ENCODE results near the gene COL23A1. TPM values are rescaled to one million over a fixed set of nuclear protein-coding genes. Genes with fewer than 3 reads are reported as not detected.

Gene COL23A1
- total RNA-seq, 1 experiment from 2014 or later = not detected

GRCh38 chr5:178461004-178461730 lies 129.0 kb downstream of the COL23A1 start:
- Histone ChIP-seq H3K4me1 (ENCODE audit: insufficient read depth, low read length) (no peaks in the 10 kb centered on the region), H3K4me2 (ENCODE audit: low read length) (no peak overlapping the region), H3K79me2 (ENCODE audit: low read length) (no peaks in the 10 kb centered on the region), H3K27ac (ENCODE audit: low read length) (no peak overlapping the region), H3K4me3 (ENCODE audit: low read length) (no peak overlapping the region), H3K9me3 (ENCODE audit: low read length) (no peaks in the 10 kb centered on the region), H3K36me3 (ENCODE audit: low read depth, low read length) (no peaks in the 10 kb centered on the region), H3K27me3 (ENCODE audit: low read length) (peaks cover 8% of the 10 kb centered on the region; the same call in 1 of the 2 replicates), H2AFZ (ENCODE audit: low read length) (no peak overlapping the region), H4K20me1 (ENCODE audit: low read length) (no peaks in the 10 kb centered on the region), H3F3A (ENCODE audit: low read length, unreplicated experiment) (no peaks in the 10 kb centered on the region), H3K9me2 (replicated peaks; ENCODE audit: low read length) (no peaks in the 10 kb centered on the region), H3K9ac (ENCODE audit: low read length) (no peak overlapping the region)
- ChIA-PET CTCF (interaction anchor here (0.6 kb wide), 1 partner anchor 369 kb away, joined by 7 read pairs; no protein-coding TSS in a partner anchor), POLR2A (ENCODE audit: unreplicated experiment) (no interaction called here)
- DNase-seq (peak; percentile 66), ATAC-seq (peak; percentile 97)
- BruUV-seq (replicated peaks) = no TSS peak
- intact Hi-C loops (cut with micrococcal nuclease) = loop anchor here (1.0 kb wide), 1 partner anchor 90 kb away; no protein-coding TSS in a partner anchor
- TF ChIP-seq EZH2phosphoT487 (IDR thresholded peaks at IDR 0.05; ENCODE audit: borderline replicate concordance, low read length) = no peak
- TF ChIP-seq, protein P1, sequence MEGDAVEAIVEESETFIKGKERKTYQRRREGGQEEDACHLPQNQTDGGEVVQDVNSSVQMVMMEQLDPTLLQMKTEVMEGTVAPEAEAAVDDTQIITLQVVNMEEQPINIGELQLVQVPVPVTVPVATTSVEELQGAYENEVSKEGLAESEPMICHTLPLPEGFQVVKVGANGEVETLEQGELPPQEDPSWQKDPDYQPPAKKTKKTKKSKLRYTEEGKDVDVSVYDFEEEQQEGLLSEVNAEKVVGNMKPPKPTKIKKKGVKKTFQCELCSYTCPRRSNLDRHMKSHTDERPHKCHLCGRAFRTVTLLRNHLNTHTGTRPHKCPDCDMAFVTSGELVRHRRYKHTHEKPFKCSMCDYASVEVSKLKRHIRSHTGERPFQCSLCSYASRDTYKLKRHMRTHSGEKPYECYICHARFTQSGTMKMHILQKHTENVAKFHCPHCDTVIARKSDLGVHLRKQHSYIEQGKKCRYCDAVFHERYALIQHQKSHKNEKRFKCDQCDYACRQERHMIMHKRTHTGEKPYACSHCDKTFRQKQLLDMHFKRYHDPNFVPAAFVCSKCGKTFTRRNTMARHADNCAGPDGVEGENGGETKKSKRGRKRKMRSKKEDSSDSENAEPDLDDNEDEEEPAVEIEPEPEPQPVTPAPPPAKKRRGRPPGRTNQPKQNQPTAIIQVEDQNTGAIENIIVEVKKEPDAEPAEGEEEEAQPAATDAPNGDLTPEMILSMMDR (conservative IDR thresholded peaks at IDR 0.05; ENCODE audit: low read depth, low read length) = peak; percentile 78
- no peak for TF ChIP-seq EZH2 (IDR thresholded peaks at IDR 0.05; ENCODE audit: low read length, unreplicated experiment)

- no peaks in the 10 kb centered on the region for H3F3A ChIP-seq (ENCODE audit: low read length, unreplicated experiment)
- H3K79me2 ChIP-seq (ENCODE audit: low read length) = no peaks in the 10 kb centered on the region
- H3K27me3 ChIP-seq (ENCODE audit: low read length) = peaks cover 8% of the 10 kb centered on the region; the same call in 1 of the 2 replicates
- DNase-seq (no peak), ATAC-seq (no peak)
- H3K9ac ChIP-seq (ENCODE audit: low read length) = no peak overlapping the region
- no peaks in the 10 kb centered on the region for H3K9me2 ChIP-seq (replicated peaks; ENCODE audit: low read length)
- H4K20me1 ChIP-seq (ENCODE audit: low read length) = no peaks in the 10 kb centered on the region
- CTCF ChIA-PET = interaction anchor here (0.6 kb wide), 1 partner anchor 369 kb away, joined by 7 read pairs; no protein-coding TSS in a partner anchor
- no peak overlapping the region for H3K27ac ChIP-seq (ENCODE audit: low read length)
- no TSS peak for BruUV-seq (replicated peaks)
- no peak overlapping the region for H3K4me2 ChIP-seq (ENCODE audit: low read length)
- H3K9me3 ChIP-seq (ENCODE audit: low read length) = no peaks in the 10 kb centered on the region
- TF ChIP-seq, protein P1 (conservative IDR thresholded peaks at IDR 0.05; ENCODE audit: low read depth, low read length) = no peak
- no peak for TF ChIP-seq EZH2phosphoT487 (IDR thresholded peaks at IDR 0.05; ENCODE audit: borderline replicate concordance, low read length)
- no peak for TF ChIP-seq EZH2 (IDR thresholded peaks at IDR 0.05; ENCODE audit: low read length, unreplicated experiment)
- H3K4me3 ChIP-seq (ENCODE audit: low read length) = no peak overlapping the region
- no peaks in the 10 kb centered on the region for H3K36me3 ChIP-seq (ENCODE audit: low read depth, low read length)
- H3K4me1 ChIP-seq (ENCODE audit: insufficient read depth, low read length) = no peaks in the 10 kb centered on the region
- POLR2A ChIA-PET (ENCODE audit: unreplicated experiment) = no interaction called here
- intact Hi-C loops (cut with micrococcal nuclease) = no loop called here
- H2AFZ ChIP-seq (ENCODE audit: low read length) = no peak overlapping the region
These were observed 129.6 kb downstream of the COL23A1 start for GRCh38 chr5:178460598-178460997.

DNA sequence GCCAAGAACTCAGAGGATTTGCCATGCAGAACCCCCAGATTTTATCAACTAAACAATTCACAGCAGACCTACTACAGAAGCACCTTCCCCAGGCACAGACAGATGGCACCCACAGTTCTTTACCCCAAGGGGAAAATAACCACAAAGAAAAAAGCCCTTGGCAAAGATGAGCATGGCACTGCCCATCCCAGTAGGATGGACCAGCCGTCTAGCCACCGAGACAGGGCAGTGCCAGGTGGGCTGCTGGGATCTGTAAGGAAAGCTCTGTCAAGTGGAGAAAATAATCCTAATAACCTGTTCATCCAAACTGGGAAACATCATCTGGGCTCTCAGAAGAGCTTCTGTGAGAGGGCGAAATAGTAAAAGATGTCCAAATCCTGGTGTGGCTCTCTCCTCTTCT lies 130.0 kb downstream of the COL23A1 start:
- H3K4me1 ChIP-seq (ENCODE audit: insufficient read depth, low read length) = no peaks in the 10 kb centered on the region
- no TSS peak for BruUV-seq (replicated peaks)
- H3K9me2 ChIP-seq (replicated peaks; ENCODE audit: low read length) = no peaks in the 10 kb centered on the region
- no peak overlapping the region for H2AFZ ChIP-seq (ENCODE audit: low read length)
- H4K20me1 ChIP-seq (ENCODE audit: low read length) = no peaks in the 10 kb centered on the region
- no peaks in the 10 kb centered on the region for H3K9me3 ChIP-seq (ENCODE audit: low read length)
- intact Hi-C loops (cut with micrococcal nuclease) = no loop called here
- H3K4me2 ChIP-seq (ENCODE audit: low read length) = no peak overlapping the region
- TF ChIP-seq EZH2phosphoT487 (IDR thresholded peaks at IDR 0.05; ENCODE audit: borderline replicate concordance, low read length) (no peak), EZH2 (IDR thresholded peaks at IDR 0.05; ENCODE audit: low read length, unreplicated experiment) (no peak)
- TF ChIP-seq, protein P1 (conservative IDR thresholded peaks at IDR 0.05; ENCODE audit: low read depth, low read length) = no peak
- no peak for DNase-seq
- ATAC-seq = no peak
- no peak overlapping the region for H3K9ac ChIP-seq (ENCODE audit: low read length)
- H3K4me3 ChIP-seq (ENCODE audit: low read length) = no peak overlapping the region
- H3F3A ChIP-seq (ENCODE audit: low read length, unreplicated experiment) = no peaks in the 10 kb centered on the region
- no peaks in the 10 kb centered on the region for H3K36me3 ChIP-seq (ENCODE audit: low read depth, low read length)
- CTCF ChIA-PET = no interaction called here
- POLR2A ChIA-PET (ENCODE audit: unreplicated experiment) = no interaction called here
- no peak overlapping the region for H3K27ac ChIP-seq (ENCODE audit: low read length)
- peaks cover 8% of the 10 kb centered on the region; the same call in 1 of the 2 replicates for H3K27me3 ChIP-seq (ENCODE audit: low read length)
- H3K79me2 ChIP-seq (ENCODE audit: low read length) = no peaks in the 10 kb centered on the region

Measured in PC-3 (cell line).